Activated CD8-positive, alpha-beta memory T cell treated with anti-CD3 and anti-CD28 coated beads, Interleukin-2, amount 50 U/mL, for 1 hour (primary cell): Measurements from ENCODE around the gene TRIM43B.
"Not testable (repeated sequence)": the region's sequence is repeated elsewhere in the genome, so short reads cannot be mapped to it uniquely, and the experiment has no call there.

ENCODE experiments used
- DNase-seq: peaks from one replicate; pipeline ENCODE4 v3.0.0-alpha.2; 2020; ENCODE audit errors: extremely low read depth

Gene TRIM43B

DNA sequence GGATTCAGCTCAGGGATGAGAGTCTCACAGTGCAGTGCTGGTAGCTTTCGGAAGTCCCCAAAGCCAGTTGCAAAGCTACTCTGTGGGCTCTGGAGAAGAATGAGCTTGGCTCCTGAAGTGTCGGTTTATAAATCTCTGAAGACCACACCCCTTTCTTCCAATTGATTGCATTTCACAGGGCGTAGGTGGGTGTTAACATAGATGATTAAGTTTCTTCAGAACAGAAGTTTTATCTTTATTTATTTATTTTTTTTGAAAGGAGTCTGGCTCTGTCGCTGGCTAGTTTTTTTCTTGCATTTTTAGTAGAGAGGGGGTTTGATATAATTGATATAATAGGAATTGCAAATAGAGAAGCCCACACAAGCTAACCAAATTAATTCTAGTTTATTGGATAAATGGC, at the start of gene TRIM43B:
Gene TRIM43B, minus strand, starts transcription at position 101 of the 400 bp plus-strand sequence. CDS start 2,040 bp downstream, outside the sequence.
- not testable (repeated sequence) for DNase-seq

DNA sequence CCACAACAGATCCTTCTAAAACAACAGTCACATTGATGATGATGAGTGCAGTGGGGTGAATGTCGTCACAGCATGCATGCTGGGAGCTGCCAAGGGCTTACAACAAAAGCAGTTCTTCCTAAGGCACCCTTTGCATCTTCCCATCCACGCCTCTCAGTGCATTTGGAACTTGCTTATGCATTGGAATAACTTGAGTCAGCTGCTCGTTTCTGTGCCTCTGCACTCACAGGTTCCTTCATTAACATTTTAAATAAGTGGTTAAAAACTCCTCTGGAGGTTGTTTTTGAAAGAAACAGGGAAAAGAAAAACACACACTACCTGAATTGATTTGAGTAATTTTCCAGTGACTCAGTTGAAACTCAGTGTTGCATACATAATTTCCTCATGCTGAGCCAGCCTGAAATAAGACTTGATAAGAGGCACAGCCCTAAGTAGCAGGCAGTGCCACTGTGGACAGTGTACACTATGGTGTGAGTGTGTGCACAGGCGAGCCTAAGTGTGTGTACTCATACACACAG, 46.8 kb upstream of the TRIM43B start:
- DNase-seq = no peak

DNA sequence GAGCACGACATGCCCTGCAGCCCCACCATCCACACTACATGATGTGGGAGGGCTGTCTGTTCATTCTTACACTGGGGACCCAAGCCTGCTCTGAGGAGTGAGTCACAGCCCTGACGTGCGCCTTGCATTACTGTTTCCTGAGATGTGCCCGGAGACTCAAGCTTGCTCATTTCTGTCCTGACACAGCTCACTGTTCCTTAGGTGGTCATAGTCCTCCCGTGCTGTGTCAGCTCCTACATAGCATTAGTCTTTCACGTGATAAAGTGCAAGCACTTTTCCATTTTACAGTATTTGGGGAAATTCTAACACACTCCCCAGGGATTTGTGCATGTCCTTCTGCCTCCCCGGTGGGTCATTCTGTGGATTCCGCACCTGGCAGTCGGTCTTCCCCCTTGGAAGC, 46.2 kb upstream of the TRIM43B start:
- DNase-seq = no peak

DNA sequence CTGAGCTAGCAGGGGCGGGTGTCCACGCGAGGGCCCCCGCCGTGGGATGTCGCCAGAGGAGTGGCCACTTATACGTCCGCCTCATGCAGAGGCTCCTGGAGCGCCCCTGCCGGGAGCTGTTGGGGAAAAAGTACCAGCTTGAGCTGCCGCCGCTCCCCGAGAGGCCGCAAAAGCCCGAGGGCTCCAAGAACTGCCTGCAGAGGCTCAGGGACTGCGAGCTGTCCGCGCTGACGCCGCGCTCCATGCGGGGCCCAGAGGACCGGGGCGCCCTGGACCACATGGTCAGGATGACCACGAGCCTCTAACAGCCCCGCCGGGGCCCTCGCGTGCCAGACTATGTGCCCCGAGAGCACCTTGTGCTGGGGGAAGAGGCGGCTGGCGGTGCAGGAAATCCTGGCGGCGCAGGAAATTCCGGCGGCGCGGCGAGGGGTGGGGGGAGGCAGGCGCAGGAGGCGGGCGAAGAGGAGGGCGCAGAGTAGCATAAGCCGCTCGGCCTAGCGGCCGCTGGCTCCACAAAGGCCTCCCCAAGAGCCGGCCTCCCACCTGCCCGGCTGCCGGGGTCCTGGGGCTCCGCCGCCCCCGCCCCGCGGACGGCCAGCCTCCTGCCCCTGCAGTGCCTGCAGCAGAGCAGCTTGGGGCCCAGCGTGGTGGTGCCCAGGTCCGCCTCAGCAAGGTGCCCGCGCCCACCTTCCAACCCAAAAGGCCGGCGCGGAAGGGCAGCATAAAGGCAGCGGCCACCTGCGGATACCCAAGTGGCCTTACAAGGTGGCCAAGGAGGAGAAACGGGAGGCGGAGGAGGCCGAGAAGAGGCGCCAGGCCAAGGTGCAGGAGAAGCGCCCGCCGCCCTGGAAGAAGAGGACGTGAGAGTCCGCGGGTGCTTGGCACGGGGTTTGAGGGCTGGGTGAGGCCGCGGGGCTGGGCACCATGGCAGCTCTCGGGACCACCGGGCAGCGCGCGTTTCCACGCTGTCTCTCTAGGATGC, 42.1 kb upstream of the TRIM43B start:
- no peak for DNase-seq

DNA sequence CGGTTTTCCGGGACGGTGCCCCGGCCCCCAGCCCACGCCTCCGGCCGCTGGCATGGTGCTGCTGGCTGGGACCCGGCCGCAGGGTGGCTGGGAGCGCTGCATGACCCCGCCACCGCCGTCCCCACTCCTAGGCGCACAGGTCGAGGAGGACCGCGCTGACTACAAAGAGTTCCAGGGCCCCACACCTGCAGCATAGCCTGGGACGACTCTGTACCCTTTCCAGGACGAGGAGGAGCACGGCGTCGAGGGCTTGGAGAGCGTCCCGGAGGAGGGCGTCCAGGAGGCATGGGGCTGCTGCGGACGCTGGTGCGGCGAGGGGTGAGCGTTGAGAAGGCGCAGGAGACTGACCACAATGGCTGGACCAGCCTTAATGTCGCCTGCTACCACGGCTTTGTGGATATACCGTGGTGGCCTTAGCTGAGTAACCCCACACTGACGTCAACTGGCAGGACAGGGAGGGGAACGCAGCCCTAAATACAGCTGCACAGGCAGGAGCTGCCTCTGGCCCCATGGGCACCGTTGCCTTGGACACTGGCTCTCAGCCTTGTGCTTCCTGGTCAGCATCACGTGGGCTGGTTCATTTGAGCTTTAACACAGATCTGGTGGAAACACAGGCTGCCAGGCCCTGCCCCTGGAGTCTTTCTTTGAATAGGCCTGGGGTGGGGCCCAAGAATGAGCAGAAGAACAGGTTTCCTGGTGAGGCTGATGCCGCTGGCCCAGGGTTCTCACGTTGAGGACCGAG, 40.9 kb upstream of the TRIM43B start:
- no peak for DNase-seq

DNA sequence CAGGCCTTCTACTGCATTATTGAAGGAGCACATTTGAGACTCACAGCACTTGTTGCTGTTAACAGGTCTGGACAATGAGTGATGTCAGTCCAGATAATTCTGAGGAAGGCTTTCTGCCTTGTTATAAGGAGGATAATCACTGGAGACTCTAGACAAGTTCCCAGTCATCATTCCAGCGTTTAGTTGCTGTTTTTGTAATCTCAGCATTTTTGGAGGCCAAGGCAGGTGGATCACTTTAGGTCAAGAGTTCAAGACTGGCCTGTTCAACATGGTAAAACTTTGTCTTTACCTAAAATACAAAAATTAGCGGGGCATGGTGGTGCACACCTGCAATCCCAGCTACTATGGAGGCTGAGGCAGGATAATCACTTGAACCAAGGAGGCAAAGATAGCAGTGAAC, 39.6 kb upstream of the TRIM43B start:
- no peak for DNase-seq

DNA sequence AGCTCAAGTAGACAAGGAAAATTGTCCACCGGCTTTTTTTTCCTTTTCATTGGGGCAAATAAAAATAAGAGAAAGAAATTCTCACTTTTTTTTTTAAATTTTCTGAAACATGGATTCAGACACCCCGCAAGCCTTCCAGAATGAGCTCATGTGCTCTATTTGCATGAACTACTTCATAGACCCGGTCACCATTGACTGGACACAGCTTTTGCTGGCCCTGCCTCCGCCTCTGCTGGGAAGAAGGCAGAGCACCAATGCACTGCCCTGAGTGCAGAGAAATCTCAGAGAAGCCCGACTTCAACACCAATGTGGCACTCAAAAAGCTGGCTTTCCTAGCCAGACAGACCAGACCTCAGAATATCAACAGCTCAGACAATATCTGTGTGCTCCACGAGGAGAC, 30.2 kb upstream of the TRIM43B start:
- DNase-seq = no peak

DNA sequence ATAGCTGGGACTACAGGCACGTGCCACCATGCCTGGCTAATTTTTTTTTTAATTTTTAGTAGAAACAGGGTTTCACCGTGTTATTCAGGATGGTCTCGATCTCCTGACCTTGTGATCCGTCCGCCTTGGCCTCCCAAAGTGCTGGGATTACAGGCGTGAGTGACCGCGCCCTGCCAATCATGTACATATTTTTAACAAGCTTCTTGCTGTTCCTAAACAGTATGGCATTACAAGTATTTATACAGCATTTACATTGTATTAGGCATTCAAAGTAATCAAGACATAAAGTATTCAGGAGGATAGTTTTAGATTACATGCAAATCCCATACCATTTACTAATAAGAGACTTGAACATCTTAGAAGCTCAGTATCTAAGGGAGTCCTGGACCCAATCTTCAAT, 29.7 kb upstream of the TRIM43B start:
- DNase-seq = not testable (repeated sequence)

DNA sequence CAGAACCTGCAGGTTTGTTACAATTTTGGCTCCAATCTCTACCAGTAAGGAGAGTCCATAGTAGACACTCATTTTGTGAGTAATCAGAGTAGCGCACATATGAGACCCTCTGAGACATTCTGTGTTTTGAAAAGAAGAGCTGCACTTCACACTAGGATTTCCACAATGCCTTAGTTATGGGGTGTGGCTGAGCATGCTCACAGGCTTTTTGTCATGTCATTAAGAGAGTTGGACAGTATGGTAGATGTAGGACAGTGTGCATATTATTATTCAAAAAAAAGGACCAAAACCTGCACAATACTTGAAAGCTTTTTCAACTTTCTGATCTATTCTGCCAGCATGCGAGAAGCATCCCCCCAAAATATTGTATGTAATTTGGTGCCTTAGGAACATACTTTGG, 24.9 kb upstream of the TRIM43B start:
- DNase-seq = no peak

DNA sequence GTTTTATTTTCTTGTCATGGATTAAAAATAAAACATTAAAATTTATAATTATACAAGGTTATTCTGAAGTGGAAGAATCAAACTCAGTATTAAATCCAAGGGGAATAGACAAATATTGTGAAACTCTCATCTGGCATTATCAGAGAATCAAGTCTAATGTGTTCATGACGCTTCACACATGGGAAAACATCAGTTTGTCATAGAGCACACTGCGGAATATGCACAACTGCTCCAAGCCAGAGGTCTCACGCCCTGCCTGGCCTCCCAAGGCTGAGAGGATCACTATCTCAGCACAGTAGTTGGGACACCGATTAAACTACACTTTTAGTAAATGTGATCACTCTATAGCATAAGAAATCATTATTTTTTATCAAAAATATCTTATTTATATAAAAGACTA, 20.7 kb upstream of the TRIM43B start:
- DNase-seq = no peak

DNA sequence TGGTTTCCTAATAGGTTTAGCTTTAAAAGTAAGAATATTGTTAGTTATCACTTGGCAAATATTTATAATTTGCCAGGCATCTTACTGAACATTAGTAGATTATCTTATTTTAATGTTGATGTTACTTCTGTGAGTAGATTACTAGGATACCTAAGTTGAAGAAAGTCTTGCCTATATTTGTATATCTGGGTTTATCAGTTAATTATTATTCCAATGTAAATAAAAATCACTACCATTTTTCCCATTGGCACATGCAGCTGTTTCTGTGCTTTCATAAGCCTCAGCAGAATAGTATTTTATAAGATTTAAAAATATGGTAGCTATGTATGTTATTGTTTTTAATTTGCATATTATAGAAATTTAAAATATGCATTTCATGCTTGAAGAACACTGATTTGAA, 16.3 kb upstream of the TRIM43B start:
- DNase-seq = no peak

DNA sequence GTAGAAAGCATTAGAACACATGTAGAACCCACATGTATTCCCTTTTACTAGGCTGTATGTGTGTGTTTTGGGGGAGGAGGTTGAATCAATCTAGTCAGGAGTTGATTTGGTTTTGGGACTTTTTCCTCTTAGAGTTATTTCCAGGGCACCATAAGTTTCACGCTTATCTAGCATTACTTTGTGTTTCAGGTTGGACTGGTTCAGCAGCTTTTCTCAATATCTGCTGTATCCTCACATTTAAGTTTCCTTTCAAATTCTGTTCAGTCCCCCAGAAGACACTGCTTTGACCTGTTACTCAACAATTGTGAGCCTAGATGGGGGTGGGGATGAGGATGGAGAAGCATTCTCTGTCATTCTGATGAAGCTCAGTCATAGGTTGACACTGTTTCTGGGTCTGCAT, 7.5 kb upstream of the TRIM43B start:
- not testable (repeated sequence) for DNase-seq

DNA sequence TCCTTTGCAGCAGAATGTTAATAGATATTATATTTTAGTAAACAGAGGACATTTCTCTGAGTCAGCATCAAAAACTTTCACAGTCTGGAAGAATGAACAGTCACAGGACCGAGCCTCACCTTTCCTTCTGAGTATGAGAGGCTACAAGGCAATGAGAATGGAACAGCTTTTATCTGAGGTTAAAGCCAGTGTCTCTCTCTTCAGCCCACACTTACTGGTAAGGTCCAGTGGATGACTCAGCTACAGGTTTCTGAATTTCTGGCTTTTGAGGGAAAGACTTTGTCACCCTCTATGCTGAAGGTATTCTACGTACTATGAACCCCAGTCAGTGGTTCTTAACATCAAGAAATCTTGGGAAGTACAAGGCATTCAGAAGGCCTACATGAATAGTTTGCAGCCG, 9.5 kb downstream of the TRIM43B start:
- DNase-seq = not testable (repeated sequence)

DNA sequence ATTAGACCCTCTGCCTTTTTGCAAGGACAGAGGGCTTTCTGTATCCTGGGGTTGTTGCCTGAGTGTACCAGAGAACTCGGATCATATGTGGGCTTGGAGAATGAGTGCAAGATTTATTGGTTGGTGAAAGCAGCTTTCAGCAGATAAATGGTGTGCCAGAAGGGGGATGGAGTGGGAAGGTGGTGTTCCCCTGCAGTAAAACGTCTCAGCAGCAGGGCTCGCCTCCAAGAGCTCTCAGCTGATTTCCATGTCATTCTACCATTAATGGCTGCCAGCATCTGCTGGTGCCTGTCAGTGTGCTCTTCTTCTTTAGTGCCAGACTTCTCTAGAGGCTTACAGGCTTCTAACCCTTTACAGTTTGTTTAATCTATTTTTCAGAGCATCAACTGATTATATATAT, 16.6 kb downstream of the TRIM43B start:
- not testable (repeated sequence) for DNase-seq

DNA sequence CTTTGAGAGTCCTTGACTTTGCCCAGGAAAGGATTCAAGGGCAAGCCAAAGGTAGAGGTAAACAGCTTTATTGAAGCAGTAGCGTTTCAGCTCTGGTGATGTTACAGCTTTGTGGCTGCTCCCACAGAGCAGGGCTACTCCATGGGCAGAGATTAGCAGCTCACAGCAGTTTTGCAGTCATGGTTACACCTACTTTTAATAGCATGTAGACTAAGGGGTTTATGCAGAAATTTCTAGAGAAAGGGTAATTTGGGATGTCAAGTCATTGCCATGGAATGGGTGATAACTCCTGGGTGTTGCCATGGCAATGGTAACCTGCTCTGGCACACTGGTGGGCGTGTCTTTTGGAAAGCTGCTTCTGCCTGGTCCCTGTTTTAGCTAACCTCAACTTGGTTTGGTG, 18.0 kb downstream of the TRIM43B start:
- not testable (repeated sequence) for DNase-seq

DNA sequence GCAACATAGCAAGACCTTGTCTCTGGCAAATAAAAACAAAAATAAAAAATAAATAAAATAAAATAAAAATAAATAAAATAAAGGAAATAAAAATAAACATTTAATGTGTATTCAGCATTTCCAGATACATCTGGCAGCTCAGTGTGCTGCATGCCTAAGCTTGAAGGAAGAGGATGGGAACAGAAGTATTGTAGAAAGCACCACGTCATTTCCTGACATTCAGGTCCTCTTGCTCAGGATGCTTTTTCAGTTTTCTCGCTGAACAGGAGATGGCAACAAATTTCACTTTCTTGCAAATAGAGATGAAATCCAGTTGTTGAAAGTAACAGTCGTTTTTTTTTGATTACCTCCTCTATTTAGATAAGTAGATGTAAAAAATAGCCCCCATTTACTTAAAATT, 21.3 kb downstream of the TRIM43B start:
- not testable (repeated sequence) for DNase-seq

DNA sequence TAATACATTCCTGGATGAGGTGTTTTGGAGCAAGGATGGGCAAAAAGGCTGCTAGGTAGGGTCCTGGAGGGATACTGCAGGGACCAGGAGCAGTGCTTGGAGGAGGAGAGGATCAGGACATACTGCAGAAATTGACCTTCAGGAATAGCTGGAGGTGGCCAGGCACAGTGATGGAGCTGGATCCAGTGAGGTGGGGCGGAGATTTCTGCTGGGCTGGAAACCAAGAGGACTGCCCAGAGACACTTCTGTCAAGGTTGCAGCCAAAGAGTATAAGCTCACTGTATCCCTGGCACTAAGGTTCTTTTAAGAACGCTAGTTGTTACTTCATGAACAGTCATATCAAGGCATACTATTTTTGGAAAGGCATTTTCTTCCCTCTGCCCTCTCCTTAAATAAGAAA, 39.2 kb downstream of the TRIM43B start:
- not testable (repeated sequence) for DNase-seq

DNA sequence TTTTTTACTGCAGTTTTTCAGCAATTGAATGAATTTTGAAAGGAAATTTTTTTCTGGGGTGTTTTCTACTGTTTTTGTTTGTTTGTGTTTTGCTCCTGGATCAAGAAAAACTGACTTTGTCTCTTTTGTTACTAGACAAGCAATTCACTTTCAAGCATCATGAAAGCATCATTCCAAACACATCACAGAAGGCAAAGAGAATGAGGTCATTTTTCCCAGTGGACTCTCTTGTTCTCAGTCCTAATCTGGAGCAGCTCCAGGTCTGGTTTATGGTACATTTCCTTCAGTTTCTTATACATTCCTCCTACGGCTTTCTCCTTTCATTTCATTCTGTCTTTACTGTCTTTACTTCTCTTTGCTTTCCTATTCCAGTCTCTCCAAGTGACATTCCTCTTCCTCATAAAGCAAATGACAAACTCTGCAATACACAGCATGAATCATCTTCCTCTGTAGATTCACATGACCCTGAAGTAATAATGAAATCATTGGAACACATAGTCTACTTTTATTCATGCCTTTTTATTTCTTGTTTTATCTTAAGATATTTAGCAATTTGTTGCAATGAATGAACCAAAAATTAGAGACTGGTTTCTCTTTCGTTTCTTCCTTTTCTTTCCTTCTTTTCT, 42.0 kb downstream of the TRIM43B start:
- DNase-seq = not testable (repeated sequence)

DNA sequence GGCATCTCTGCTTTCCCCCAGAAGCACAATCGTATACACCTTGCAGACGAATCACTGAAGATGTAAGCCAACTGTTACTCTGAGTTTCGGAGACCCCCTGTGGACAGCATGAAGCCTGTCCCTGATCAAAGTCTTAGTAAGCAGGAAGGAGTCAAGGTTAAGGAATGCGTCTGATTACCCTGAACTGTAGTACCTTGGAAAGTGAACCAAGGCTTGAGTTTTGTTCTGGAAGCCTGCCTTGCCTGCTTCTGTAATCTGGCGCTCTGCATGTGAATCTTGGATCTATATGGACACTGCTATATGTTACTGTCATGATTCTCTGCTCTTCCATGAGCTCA, 48.7 kb downstream of the TRIM43B start:
- DNase-seq = not testable (repeated sequence)

DNA sequence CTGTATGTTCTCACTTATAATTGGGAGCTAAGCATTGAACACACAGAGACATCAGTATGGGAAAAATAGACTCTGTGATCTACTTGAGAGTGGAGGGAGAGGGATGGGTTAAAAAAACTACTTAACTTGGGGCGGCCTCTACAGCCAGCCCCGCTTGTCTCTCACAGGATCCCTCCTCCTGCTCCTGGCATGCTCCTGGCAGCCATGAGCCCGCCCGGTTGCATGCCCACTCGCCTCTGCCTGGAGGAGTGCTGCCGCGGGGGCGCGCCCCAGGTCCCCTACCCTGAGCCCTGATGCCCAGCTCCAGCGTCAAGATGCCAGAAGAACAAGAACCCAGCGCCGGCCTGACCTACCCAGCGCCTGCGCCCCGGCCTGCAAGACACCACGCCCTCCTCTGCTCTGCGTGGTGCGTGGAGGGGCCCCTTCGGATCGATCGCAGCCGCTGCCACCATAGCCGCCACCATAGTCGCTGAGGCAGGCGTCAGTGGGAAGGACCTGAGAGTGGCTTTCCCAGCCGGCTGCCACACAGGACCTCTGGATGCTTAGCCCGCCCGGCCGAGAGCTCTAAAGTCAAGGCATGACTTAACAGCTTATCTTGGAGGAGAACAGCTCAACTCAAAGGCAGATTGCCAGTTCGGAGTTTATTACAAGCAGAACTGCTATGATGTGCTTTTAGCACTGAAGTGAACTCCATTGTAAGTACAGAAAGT, 49.2 kb downstream of the TRIM43B start:
- DNase-seq = not testable (repeated sequence)

DNA sequence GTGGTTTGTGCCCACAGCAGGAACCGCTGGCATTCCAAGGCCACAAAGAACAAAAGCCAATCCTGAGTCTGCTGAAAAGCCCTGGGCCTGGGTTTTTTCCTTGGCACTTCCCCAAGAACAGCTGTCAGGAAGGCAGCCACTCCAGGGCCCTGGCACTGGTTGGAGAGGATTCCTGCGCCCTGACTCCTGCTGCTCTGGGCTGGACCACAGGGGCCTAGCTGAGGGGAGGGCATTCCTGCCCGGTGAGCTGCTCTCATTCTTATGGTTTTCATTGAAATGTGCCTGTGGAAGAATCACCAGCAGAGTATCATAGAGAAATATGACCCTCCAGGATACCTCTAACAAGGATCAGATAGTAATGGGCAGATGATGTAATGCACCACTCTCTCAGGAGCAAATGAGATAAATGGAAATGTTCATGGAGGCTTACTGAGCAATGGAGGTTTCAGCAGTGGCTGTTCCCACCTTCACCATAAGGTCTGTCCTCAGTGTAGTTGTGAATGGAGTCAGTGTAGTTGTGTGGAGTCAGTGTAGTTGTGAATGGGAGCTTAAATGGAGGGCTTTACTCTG, 50.0 kb downstream of the TRIM43B start:
- DNase-seq = not testable (repeated sequence)
